Pulmonary artery endothelial cell (primary cell): ENCODE data around the gene HCFC1R1. TPM values are rescaled to one million over a fixed set of nuclear protein-coding genes. Genes with fewer than 3 reads are reported as not detected.

ENCODE experiments used
- DNase-seq: peaks from one replicate; pipeline ENCODE4 v3.0.0-alpha.2; 2011; ENCODE audit warnings: low read depth, low spot score
- total RNA-seq: library from RNA; depleted of rRNA; stranded (reverse); fragments of >200 nt; gene quantifications from 2 replicates; pipeline ENCODE4 v1.2.3, GENCODE V29; 2014

HCFC1R1 gene
- total RNA-seq, 1 donor from 2014 or later, result 10.0 TPM

GRCh38 chr16:3020247-3020603 is 3.5 kb downstream of the HCFC1R1 start, which contains the start of gene TNFRSF12A:
Gene TNFRSF12A (plus strand): TSS chr16:3020368. CDS start chr16:3020398, 30 bp downstream.
- no peak for DNase-seq

- DNase-seq, result no peak
These were observed 4.0 kb downstream of the HCFC1R1 start for GRCh38 chr16:3019594-3020246.

DNA sequence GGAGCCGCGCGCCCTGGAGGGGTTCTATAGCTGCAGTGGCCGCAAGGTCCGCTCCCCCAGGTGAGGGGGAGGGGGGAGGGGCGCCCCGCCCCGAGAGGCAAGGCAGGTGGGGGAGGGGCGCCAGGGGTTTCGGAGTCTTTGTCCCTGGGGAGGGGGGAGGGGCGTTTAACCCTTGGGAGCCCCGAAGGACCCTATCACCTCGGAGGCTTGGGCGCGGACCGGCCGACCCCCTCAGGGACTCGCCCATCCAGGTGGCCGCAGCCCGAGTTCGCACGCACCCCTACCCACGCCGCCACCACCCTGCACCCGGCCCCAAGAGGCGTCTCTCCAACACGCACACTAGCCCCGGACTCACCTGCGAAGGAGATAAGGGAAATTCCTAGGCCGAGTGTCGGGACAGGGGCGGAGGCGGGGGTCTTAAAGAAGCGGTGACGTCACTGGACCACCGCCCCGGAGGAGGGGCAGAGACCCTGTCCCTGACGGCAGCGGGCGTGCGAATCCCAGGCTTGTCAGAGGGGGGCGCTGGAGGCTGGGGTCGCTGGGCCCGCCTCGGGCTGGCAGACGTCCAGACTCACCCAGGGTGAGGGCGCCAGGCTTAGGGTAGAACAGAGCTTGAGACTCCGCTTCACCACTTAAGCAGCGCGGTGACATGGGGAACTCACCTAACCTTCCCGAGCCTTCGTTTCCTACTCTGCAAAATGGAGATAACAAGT is 5.8 kb downstream of the HCFC1R1 start, which contains the start of gene CLDN6:
CLDN6 (minus strand) TSS at position 390 of the 713 bp plus-strand sequence. CDS start 2,162 bp downstream, outside the sequence.
- DNase-seq, result no peak

- no peak for DNase-seq
These were observed 6.4 kb downstream of the HCFC1R1 start for GRCh38 chr16:3017344-3017743.

GRCh38 chr16:3015865-3016521 is 7.7 kb downstream of the HCFC1R1 start:
- DNase-seq, result no peak

GRCh38 chr16:3014971-3015370 is 8.8 kb downstream of the HCFC1R1 start:
- no peak for DNase-seq

- no peak for DNase-seq
These were observed 9.6 kb downstream of the HCFC1R1 start for GRCh38 chr16:3013998-3014690.

DNA sequence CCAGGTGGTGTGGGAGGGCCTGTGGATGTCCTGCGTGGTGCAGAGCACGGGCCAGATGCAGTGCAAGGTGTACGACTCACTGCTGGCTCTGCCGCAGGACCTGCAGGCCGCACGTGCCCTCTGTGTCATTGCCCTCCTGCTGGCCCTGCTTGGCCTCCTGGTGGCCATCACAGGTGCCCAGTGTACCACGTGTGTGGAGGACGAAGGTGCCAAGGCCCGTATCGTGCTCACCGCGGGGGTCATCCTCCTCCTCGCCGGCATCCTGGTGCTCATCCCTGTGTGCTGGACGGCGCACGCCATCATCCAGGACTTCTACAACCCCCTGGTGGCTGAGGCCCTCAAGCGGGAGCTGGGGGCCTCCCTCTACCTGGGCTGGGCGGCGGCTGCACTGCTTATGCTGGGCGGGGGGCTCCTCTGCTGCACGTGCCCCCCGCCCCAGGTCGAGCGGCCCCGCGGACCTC is 10.2 kb downstream of the HCFC1R1 start:
- no peak for DNase-seq

DNA sequence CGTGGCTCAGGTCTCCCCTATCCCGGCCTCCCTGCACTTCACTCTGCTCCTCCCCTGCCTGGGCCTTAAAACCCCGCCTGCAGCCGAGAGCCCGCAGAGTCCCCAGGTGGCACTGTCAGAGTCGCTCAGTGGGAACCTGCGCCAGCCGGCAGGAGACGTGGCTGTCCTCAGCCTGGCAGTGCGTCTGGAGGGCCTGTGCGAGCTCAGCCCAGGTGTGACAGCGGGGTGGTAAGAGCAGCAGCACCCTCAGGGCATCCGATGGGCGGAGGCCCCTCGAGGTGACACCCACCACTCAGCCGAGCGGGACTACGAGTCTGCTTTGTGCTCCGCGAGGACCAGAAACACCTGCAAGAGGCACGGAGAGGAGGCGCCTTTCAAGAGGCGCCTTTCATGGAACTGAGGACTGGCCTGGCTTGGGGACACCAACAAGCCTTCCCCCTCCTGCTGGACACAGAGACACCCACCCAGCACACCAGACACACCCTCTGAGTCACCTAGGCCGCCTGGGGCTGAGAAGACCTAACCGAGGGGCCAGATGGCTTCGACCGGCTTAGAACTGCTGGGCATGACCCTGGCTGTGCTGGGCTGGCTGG is 10.8 kb downstream of the HCFC1R1 start, which contains the start of gene CLDN9:
CLDN9 (plus strand) TSS at position 96 of the 593 bp plus-strand sequence; CDS start at position 536, 440 bp downstream.
- DNase-seq, result no peak

GRCh38 chr16:3012246-3012645 is 11.5 kb downstream of the HCFC1R1 start:
- no peak for DNase-seq

DNA sequence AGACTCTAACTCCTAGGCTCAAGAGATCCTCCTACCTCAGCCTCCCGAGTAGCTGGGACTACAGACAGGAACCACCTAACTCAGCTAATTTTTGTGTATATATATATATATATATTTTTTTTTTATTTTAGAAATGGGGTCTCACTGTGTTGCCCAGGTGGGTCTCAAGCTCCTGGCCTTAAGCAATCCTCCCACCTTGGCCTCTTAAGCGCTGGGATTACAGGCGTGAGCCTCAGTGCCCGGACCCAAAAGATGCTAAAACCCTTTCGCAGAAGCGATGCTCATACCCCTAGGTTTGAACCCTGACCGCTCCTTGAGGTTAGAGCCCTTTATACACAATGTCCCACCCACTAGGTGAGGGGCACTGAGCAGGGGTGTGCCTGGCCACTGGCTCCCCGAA is 13.2 kb downstream of the HCFC1R1 start:
- DNase-seq, result no peak

DNA sequence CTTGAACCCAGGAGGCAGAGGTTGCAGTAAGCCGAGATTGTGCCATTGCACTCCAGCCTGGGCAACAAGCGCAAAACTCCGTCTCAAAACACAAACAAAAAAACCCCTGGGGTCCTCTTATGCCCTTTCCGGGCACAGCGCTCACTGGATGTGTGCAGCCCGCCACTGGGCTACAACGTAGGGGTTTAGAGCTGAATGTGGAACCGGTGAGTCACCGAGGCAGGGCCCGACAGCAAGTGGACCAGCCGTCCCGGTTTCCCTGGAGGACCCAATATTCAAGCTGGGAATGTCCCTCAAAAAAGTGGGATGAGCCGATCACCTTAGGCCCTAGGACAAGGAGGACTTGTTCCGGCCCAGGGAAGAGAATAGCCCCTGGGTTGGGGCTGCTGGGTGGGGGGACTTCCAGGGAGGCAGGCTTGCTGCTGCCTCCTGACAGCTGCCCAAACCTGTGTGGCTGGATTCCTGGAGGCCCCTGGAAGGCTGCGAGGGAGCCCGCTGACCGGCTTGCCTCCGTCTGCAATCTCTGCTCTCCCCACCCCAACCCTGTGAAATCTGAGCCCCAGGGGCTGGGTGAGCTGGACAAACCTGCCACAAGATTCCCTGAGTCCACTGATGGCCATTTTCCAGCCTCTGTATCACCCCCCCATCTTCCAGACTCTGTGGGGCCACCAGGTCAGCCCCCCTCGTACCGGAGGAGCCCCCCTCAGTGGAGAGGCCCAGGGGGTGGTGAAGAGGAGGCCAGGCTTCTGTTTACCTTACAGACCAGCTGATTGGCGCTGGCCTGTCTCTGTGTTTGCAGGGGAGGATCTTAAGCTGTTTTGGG is 14.0 kb downstream of the HCFC1R1 start:
- DNase-seq, result no peak

- DNase-seq, result no peak
These were observed 15.1 kb downstream of the HCFC1R1 start for GRCh38 chr16:3008690-3009037.

DNA sequence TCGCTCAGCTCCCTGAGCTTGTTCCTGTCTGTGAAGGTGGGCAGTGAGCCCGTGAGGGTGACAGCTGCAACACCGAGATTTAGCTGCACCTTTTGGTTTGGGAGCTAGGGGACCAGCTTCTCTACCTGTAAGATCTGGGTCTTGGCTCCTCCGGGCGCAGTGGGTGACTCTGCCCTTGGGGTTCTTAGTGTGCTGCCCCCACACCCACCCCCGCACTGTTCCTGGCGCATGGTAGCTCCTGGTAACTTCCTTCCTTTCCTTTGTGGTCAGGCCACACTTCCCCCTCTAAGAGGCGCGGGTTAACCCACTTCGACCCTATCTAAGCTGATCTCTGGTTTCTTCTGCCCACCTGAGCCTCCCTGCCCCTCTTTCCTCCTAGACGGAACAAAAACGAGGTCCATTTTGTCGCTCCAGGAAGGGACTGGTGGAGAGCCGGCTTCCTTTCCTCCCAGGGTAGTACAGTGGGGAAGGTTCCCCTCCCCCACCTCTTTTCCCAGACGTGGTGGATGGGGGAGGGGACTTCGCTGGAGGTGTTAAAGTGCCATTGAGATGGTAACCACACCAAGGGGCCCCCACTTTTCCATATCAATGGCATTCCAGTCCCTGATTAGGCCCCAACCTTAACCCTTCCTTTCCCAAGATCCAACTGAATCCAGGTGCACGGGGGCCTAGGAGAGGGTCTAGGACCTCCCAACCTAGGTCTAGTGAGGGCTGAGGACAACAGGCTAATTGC is 15.6 kb downstream of the HCFC1R1 start:
- no peak for DNase-seq

GRCh38 chr16:3007059-3007956 is 16.4 kb downstream of the HCFC1R1 start:
- no peak for DNase-seq

DNA sequence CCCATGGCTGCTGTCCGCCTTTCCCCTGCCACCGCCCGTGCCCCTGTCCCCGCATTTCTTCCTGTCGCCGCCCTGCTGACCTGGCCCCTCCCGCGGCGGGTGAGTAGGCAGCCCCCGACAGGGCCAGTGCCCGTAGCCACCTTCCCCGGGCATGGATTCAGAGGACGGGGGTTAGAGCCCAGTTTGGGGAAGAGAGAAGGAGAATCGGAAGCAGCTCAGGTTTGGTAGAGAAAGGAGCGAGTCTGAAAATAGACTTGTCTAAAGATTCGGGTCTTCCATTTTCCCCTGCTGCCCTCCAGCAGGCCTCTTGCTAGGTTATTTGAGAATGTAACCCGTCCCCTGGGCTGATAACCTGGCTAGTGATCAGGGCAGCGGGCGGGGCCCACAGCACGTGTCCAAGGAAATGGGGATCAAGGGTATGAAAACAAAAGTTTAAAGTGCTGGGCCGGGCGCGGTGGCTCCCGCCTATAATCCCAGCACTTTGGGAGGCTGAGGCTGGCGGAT is 18.9 kb downstream of the HCFC1R1 start:
- DNase-seq, result no peak

- DNase-seq, result no peak
These were observed 19.4 kb downstream of the HCFC1R1 start for GRCh38 chr16:3004319-3004718.

GRCh38 chr16:3003582-3004270 is 20.0 kb downstream of the HCFC1R1 start:
- peak; percentile 98 for DNase-seq
